Esophagus muscularis mucosa (tissue), 4 donors: Measurements from ENCODE around the gene HES2. TPM values are rescaled to one million over a fixed set of nuclear protein-coding genes. Genes with fewer than 3 reads are reported as not detected.
"Not testable (repeated sequence)": the region's sequence is repeated elsewhere in the genome, so short reads cannot be mapped to it uniquely, and the experiment has no call there.

Source experiments
- DNase-seq: peaks from one replicate; pipeline ENCODE4 v3.0.0-alpha.2; 2017; ENCODE audit errors: extremely low spot score
- H3K27ac ChIP-seq, 4 donors: fragments of 200-600 bp; sonication (generic); replicated peaks in 1 of 4; 1 replicate in 3 of 4; 2 replicates in 1 of 4; pipeline ENCODE4 v1.5.1; 2016 to 2019; ENCODE audit warnings: mild to moderate bottlenecking in 1 of 4
- H3K27me3 ChIP-seq, 4 donors: fragments of 200-600 bp; sonication (generic); one replicate each; pipeline versions ENCODE4 v1.5.1 to v1.6.0; 2016 to 2019
- H3K36me3 ChIP-seq, 4 donors: fragments of 200-600 bp; sonication (generic); one replicate each; pipeline ENCODE4 v1.5.1; 2016 to 2019
- H3K4me1 ChIP-seq, 4 donors: fragments of 200-600 bp; sonication (generic); one replicate each; pipeline ENCODE4 v1.5.1; 2016 to 2019
- H3K4me3 ChIP-seq, 4 donors: fragments of 200-600 bp; sonication (generic); 1 replicate in 2 of 4; 2 replicates in 2 of 4; pipeline ENCODE4 v1.5.1; 2016 to 2019; ENCODE audit warnings: mild to moderate bottlenecking in 4 of 4, moderate library complexity in 1 of 4
- H3K9me3 ChIP-seq, 4 donors: fragments of 200-600 bp; sonication (generic); 1 replicate in 3 of 4; 2 replicates in 1 of 4; pipeline ENCODE4 v1.5.1; 2016 to 2019
- CTCF ChIP-seq, 3 experiments: fragments of 200-600 bp in 2 of 3; fragments of 450-650 bp in 1 of 3; sonication (generic) in 2 of 3; IDR thresholded peaks; one replicate each; pipeline ENCODE4 v1.5.1; 2017 to 2019; ENCODE audit warnings: antibody characterized with exemption in 3 of 3, mild to moderate bottlenecking in 2 of 3, moderate library complexity in 1 of 3
- EP300 ChIP-seq: sonication (generic); formaldehyde crosslinking; IDR thresholded peaks from one replicate; pipeline ENCODE4 v1.6.1; 2017; ENCODE audit warnings: antibody characterized with exemption
- POLR2A ChIP-seq: fragments of 450-650 bp; IDR thresholded peaks from one replicate; pipeline ENCODE4 v1.6.1; 2017; ENCODE audit warnings: antibody characterized with exemption, moderate library complexity, mild to moderate bottlenecking, low read depth
- POLR2AphosphoS5 ChIP-seq, 2 donors: sonication (generic); formaldehyde crosslinking; IDR thresholded peaks; one replicate each; pipeline ENCODE4 v1.6.1; 2017; ENCODE audit warnings: antibody characterized with exemption in 2 of 2
- WGBS: methylation state at CpG from one replicate; pipeline ENCODE4 v1.1.5; 2018; 5-methylcytosine and 5-hydroxymethylcytosine counted together
- intact Hi-C: fragments of 100-400 bp; cut with DNase I; formaldehyde crosslinking; loops from one replicate; pipeline ENCODE4 v1.15.1; 2023
- total RNA-seq, 4 donors: library from RNA; depleted of rRNA; stranded (reverse); fragments of >200 nt; gene quantifications; one replicate each; pipeline versions ENCODE4 v1.1.0 to v1.2.1, GENCODE V29; 2016

HES2 gene
- total RNA-seq, 4 donors from 2014 or later, result not detected

- TF ChIP-seq EP300, result no peak
- TF ChIP-seq POLR2AphosphoS5 (IDR thresholded peaks at IDR 0.05), result no peak
- TF ChIP-seq POLR2A, result no peak
- no peak for TF ChIP-seq CTCF (IDR thresholded peaks at IDR 0.05)
- H3K9me3 ChIP-seq, result no peaks in the 10 kb centered on the region
Measured at GRCh38 chr1:6397844-6398441, 21.8 kb downstream of the HES2 start.

GRCh38 chr1:6396998-6397397, 22.7 kb downstream of the HES2 start:
- no peak overlapping the region for H3K27ac ChIP-seq
- intact Hi-C loops, result no loop called here
- no peak overlapping the region for H3K4me3 ChIP-seq
- H3K27me3 ChIP-seq, result no peaks in the 10 kb centered on the region
- TF ChIP-seq EP300 (no peak), POLR2AphosphoS5 (IDR thresholded peaks at IDR 0.05) (no peak), CTCF (IDR thresholded peaks at IDR 0.05) (no peak), POLR2A (no peak)
- no peaks in the 10 kb centered on the region for H3K36me3 ChIP-seq
- peaks cover 13 to 25% (median 20%) of the 10 kb centered on the region in 4 donors for H3K4me1 ChIP-seq
- no peak for DNase-seq
- H3K9me3 ChIP-seq, result no peaks in the 10 kb centered on the region

More at GRCh38 chr1:6397844-6398441, 21.8 kb downstream of the HES2 start:
- WGBS, result 80% methylated on average over 10 of the region's 10 CpGs
- H3K36me3 ChIP-seq, result no peaks in the 10 kb centered on the region
- no peak overlapping the region for H3K4me3 ChIP-seq
- H3K27ac ChIP-seq, result no peak overlapping the region
- DNase-seq, result no peak
- intact Hi-C loops, result no loop called here
- H3K4me1 ChIP-seq, result peaks cover 4 to 15% (median 10%) of the 10 kb centered on the region in 4 donors
- H3K27me3 ChIP-seq, result no peaks in the 10 kb centered on the region

- H3K36me3 ChIP-seq, H3K9me3 ChIP-seq, H3K4me3 ChIP-seq, H3K27ac ChIP-seq, H3K27me3 ChIP-seq, intact Hi-C loops, DNase-seq: not testable (repeated sequence)
- 83% methylated on average over 1 of the region's 34 CpGs for WGBS
- H3K4me1 ChIP-seq, result peaks cover 13 to 28% (median 21%) of the 10 kb centered on the region in 4 donors
Measured at GRCh38 chr1:6395781-6396244, 23.9 kb downstream of the HES2 start.

- H3K4me3 ChIP-seq, H3K9me3 ChIP-seq, intact Hi-C loops, H3K36me3 ChIP-seq, H3K27me3 ChIP-seq, DNase-seq: not testable (repeated sequence)
- Histone ChIP-seq H3K27ac (peak overlapping the region in 1 of 4 donors; percentile 99), H3K4me1 (peaks cover 13 to 28% (median 21%) of the 10 kb centered on the region in 4 donors)
- 100% methylated on average over 2 of the region's 8 CpGs for WGBS
Measured at GRCh38 chr1:6395130-6395529, 24.6 kb downstream of the HES2 start.

- intact Hi-C loops, result no loop called here
- H3K9me3 ChIP-seq, result no peaks in the 10 kb centered on the region
- H3K27ac ChIP-seq, result peak within 1 kb of the TSS; percentile 95 to 99 (median 98)
- H3K27me3 ChIP-seq, result no peaks in the 10 kb centered on the region
- DNase-seq, result peak; percentile 96
- peaks cover 13 to 28% (median 21%) of the 10 kb centered on the region in 4 donors for H3K4me1 ChIP-seq
- TF ChIP-seq EP300, result no peak
- TF ChIP-seq POLR2AphosphoS5 (IDR thresholded peaks at IDR 0.05), result peak; percentile 40 to 77
- peak; percentile 25 to 28 (median 26) for TF ChIP-seq CTCF (IDR thresholded peaks at IDR 0.05)
- peak; percentile 27 for TF ChIP-seq POLR2A
- H3K4me3 ChIP-seq, result peak within 1 kb of the TSS; percentile 70 to 79 (median 73)
- WGBS, result under 1% methylated on average over 24 of the region's 87 CpGs
- no peaks in the 10 kb centered on the region for H3K36me3 ChIP-seq
Measured at GRCh38 chr1:6393400-6394187, 26.1 kb downstream of the HES2 start, which contains the start of gene ACOT7. Gene ACOT7, minus strand, starts transcription at chr1:6393767. Its CDS starts 368 bp downstream, at chr1:6393399.
